Muscle of back (tissue), 11 donors: ENCODE results near the gene MRNIP. TPM values are rescaled to one million over a fixed set of nuclear protein-coding genes. Genes with fewer than 3 reads are reported as not detected.
"Not testable (repeated sequence)": the region's sequence is repeated elsewhere in the genome, so short reads cannot be mapped to it uniquely, and the experiment has no call there.

Experiments
- DNase-seq, 3 donors: peaks; one replicate each; pipeline versions ENCODE4 v3.0.0 to v3.0.0-alpha.2; 2013
- polyA plus RNA-seq, 10 donors: library from polyadenylated mRNA; unstranded; fragments of 120-200 nt; gene quantifications; one replicate each; pipeline ENCODE4 v1.2.1, GENCODE V29; 2013; ENCODE audit not compliant: insufficient read length in 10 of 10

MRNIP gene
- polyA plus RNA-seq, 10 donors = 9.4 to 23.5 (median 15.0) TPM

GRCh38 chr5:179841621-179842020 is 17.0 kb downstream of the MRNIP start:
- DNase-seq = no peak

DNA sequence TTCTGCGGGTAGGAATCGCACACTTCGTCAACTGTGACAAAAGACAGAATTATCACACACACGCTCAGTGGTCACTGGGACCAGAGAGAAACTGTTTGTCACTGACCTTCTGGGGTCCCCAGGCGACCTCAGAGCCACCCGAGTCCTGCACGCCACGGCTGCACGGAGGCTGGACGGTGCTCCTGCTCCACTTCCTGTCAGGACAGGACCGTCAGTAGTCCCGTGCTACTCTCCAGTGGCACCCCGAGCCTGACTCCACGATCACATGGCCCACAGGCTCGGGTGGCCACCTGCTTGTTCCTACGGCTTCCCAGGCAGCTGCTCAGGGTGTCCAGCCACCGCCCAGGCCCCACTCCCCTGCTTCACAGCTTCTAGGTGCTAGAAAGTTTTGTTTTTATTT is 17.9 kb downstream of the MRNIP start:
- no peak for DNase-seq

GRCh38 chr5:179840321-179840720 is 18.3 kb downstream of the MRNIP start:
- no peak for DNase-seq

DNA sequence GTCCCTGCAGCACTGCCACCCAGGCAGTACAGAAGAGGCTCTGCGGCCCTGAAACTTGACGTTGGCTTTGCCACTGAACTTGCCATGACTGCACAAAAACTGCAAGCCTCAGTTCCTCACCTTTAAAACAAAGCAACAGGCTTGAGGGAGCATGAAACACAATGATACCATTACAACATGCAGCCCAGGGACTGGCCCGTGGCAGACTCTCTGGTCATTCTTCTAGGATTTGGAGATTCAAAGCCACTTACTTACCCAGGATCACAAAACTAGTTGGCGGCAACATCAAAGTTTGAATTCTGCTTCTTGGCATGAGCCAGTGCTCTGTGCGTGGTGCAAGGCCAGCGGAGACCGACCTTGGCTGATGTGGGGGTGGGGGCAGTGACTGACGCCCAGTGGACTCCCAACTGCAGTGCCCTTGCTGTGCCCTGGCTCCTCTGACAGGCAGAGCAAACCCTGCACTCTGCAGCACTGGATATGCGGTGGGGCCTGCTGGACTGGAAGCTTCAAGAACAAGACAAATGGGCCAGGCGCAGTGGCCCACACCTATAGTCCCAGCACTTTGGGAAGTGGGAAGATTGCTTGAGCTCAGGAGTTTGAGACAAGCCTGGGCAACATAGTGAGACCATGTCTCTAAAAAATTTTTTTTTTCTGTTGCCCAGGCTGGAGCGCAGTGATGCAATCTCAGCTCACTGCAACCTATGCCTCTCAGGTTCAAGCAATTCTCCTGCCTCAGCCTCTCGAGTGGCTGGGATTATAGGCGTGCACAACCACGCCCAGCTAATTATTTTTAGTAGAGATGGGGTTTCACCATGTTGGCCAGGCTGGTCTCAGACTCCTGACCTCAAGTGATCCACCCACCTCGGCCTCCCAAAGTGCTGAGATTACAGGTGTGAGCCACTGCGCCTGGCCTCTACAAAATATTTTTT is 19.0 kb downstream of the MRNIP start:
- no peak for DNase-seq

DNA sequence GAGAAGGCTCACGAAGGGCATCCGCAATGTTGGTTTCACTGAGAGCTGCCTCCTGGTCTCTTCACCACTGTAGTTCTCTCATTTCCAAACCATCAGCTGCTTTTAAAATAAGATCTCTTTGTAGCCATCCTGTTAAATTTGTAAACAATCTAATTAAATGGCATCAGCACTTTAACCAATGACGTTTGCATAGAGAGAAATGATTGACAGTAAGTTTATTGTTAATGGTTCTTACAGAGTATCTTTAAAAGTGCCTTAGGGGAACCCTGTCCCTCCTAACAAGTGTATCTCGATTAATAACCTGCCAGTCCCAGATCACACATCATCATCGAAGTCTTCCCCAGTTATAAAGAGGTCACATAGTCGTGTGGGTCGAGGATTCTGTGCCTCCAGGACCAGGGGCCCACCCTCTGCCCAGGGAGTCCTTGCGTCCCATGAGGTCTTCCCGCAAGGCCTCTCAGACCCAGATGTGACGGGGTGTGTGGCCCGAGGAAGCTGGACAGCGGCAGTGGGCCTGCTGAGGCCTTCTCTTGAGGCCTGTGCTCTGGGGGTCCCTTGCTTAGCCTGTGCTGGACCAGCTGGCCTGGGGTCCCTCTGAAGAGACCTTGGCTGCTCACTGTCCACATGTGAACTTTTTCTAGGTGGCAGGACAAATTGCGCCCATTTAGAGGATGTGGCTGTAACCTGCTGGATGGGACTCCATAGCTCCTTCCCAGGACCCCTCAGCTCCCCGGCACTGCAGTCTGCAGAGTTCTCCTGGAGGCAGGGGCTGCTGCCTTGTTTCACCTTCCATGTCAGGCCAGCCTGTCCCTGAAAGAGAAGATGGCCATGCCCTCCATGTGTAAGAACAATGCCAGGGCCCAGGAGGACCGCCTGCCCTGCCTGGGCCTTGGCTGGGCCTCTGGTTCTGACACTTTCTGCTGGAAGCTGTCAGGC is 21.3 kb downstream of the MRNIP start:
- no peak for DNase-seq

DNA sequence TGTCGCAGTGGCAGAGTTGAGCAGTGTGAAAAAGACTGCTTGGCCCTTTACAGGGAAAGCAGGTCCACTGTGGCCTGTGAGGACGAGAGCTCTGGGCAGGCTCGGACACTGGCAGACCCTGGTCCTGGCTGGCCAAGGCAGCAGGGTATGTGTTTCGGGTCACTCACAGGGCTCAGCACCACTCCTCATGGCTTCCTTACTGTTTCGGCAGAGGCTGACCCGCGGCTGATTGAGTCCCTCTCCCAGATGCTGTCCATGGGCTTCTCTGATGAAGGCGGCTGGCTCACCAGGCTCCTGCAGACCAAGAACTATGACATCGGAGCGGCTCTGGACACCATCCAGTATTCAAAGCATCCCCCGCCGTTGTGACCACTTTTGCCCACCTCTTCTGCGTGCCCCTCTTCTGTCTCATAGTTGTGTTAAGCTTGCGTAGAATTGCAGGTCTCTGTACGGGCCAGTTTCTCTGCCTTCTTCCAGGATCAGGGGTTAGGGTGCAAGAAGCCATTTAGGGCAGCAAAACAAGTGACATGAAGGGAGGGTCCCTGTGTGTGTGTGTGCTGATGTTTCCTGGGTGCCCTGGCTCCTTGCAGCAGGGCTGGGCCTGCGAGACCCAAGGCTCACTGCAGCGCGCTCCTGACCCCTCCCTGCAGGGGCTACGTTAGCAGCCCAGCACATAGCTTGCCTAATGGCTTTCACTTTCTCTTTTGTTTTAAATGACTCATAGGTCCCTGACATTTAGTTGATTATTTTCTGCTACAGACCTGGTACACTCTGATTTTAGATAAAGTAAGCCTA is 22.2 kb downstream of the MRNIP start:
- no peak for DNase-seq

- DNase-seq = not testable (repeated sequence)
These were observed 23.7 kb downstream of the MRNIP start for GRCh38 chr5:179834871-179835270.

DNA sequence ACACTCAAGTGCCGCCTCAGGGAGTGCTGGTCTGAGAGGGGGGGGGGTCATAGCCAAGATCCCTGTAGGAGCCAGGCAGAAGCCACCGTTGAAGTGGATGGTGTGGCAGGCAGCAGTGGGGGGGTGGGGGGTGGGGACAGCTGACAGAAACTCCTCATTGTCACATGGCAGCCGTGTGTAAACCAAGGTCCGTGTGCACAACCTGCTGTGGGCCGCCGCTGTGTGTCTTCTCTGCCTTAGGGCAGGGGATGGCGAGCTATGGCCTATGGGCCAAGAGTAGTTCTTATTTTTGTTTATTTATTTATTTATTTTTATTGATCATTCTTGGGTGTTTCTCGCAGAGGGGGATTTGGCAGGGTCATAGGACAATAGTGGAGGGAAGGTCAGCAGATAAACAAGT is 24.5 kb downstream of the MRNIP start:
- DNase-seq = no peak

- no peak for DNase-seq
These were observed 24.9 kb downstream of the MRNIP start for GRCh38 chr5:179833709-179834070.

DNA sequence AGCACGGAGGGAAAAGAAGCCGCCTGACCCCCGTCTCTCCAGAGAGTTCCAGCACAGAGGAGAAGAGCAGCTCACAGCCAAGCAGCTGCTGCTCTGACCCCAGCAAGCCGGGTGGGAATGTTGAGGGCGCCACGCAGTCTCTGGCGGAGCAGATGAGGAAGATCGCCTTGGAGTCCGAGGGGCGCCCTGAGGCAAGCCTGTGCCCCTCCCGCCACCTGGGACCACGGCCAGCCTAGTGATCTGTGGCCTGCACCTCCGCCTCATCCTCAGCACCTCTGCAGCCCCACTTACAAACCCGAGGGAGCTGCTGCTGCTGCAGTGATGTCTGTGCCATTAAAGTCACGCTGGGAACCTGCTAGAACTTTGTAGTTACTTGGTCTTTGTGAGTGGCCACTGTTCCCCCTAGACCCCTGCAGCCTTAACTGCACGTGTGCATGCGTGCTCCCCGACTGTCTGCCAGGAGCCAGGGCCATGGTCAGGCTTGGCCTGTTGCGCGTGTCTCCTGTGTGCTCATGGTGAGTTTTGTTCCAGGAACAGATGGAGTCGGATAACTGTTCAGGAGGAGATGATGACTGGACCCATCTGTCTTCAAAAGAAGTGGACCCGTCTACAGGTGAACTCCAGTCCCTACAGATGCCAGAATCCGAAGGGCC is 25.4 kb downstream of the MRNIP start:
- no peak for DNase-seq

DNA sequence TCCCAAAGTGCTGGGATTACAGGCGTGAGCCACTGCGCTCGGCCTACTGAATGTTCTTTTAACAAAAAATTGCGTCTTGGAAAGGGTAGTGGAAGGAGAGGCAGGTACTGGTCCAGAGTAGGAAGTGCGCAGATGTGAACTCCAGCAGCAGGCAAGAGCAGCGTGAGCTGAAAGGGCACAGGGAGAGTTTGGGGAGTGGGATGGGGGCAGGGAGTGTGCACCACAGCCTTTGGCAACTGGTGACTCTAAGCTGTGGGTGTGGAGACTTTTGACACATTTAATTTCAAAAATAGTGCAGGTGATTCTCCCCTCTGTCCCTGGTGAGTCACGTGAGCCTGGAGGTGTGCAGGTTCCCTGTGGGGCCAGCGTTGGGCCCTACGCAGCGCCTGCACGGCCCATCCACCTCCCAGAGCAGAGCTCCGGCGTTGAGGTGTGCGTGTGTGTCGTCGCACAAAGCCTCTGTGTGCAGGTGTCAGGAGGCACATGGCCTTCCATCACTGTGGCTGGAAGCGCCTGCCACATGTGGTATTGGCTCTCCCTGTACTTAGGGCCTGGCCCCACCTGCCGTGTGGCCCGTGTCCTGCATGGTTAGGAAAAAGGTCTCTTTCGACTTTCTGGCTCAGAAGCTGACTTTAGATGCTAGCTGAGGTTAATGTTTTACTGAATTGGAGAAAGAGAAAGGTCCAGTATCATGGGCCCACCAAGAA is 26.4 kb downstream of the MRNIP start:
- DNase-seq = no peak

DNA sequence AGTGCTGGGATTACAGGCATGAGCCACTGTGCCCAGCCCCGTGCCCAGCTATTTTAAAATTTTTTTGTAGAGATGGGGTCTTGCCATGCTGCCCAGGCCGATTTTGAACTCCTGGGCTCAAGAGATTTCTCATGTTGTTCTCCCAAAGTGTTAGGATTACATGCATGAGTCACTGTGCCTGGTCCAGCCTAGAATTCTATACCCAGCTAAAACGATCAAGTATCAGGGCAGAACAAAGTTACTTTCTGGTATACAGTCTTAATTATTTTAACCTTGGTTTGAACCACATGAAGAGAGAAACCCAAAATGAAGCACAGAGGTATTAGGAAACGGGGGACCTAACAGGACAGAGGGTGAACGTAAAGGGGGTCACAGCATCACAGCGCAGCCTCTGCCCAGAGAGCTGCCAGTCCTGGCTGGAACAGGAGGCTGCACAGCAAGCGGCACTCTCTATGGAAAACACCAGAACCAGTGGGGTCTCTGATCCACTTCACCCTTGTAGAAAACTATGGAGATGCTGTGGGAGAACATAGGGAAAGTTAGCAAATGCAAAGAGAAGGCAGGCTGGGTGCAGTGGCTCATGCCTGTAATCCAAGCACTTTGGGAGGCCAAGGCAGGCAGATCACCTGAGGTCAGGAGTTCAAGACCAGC is 27.7 kb downstream of the MRNIP start:
- no peak for DNase-seq

- DNase-seq = no peak
These were observed 28.7 kb downstream of the MRNIP start for GRCh38 chr5:179829732-179830435.

GRCh38 chr5:179828756-179829421 is 29.7 kb downstream of the MRNIP start:
- no peak for DNase-seq

DNA sequence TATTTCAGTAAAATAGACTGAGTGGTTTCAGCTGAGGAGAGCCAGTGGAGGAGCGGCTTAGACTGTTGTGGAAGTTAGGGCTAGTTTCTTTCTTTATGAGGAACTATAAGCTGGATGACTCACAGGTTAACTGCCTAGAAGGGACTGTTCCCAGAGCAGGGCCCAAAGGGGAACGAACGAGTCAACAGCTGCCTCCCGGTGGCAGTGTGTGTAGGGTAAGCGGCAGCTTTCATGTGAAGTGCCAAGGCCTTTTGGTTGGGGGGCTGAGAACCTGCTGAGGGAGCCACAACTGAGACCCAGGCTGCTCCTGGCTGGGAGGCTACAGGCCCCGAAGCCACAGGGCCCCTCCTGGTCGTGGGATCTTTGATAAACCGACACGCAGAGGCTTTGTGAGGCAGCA is 30.9 kb downstream of the MRNIP start:
- no peak for DNase-seq

- DNase-seq = no peak
These were observed 32.9 kb downstream of the MRNIP start for GRCh38 chr5:179825655-179826182.

GRCh38 chr5:179824745-179825112 is 33.9 kb downstream of the MRNIP start:
- no peak for DNase-seq

DNA sequence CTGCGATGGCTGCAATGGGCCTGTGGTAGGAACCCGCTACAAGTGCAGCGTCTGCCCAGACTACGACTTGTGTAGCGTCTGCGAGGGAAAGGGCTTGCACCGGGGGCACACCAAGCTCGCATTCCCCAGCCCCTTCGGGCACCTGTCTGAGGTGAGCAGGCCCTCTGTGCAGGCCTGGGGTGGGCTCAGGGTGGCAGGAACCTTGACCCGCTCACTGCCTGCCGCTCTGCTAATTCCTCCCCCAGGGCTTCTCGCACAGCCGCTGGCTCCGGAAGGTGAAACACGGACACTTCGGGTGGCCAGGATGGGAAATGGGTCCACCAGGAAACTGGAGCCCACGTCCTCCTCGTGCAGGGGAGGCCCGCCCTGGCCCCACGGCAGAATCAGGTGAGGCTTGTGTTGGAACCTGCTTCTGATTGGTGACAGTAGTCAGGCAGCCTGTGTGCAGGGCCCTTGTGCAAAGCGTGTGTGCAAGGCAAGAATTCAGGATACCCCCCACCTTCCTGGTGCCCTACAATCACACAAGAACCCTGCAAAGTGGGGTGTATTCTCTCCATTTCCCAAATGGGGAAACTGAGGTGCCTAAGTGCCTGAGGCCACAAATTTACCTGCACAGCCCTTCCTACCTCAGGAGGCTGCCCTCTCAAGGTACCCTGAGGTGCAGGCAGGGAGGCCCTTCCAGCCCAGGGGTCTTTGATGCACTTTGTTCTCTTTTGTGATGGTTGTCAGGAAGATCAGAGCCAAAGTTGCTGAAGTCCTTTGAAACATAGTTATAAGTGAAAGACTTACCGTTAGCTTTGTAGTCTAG is 34.5 kb downstream of the MRNIP start:
- DNase-seq = no peak
